OCI-LY7 (cell line): ENCODE data around the gene KCNE2.

Source experiments
- EZH2phosphoT487 ChIP-seq: fragments of 200-600 bp; sonication (generic); IDR thresholded peaks from 2 replicates; pipeline ENCODE4 v1.6.1; 2018; ENCODE audit warnings: low read depth, borderline replicate concordance, mild to moderate bottlenecking, mixed run types, antibody characterized with exemption, low read length, moderate library complexity, mixed read lengths
- TF ChIP-seq, protein P1 (sequence below): fragments of 200-600 bp; sonication (generic); conservative IDR thresholded peaks from 2 replicates; pipeline ENCODE4 v1.5.1; 2014; ENCODE audit warnings: mild to moderate bottlenecking, antibody characterized with exemption, low read length, moderate library complexity, mixed read lengths

DNA sequence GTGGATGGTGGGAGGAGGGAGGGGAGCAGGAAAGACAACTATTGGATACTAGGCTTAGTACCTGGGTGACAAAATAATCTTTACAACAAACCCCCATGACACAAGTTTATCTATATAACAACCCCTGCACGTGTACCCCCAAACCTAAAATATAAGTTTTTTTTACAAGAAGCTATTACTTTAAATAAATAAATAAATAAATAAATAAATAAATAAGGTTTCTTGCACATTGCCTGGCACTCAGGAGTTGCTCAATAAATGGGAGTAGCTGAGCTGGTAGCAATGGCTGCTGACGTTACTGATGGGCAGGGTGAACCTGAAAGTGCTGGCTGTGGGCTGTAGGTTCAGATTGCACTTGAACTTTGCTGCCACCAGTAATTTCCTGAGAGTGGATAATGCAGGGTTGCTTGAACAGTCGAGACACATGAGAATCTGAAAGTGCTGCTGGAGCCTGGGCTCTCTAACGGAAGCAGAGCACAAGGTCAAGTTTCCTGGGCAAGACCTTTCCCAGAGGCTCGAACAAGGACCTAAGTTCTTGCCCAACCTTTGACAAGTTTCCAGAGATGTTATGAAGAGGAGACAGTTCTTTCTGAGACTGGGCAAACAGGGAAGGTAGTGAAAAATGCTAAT lies 14.8 kb upstream of the KCNE2 start:
- TF ChIP-seq EZH2phosphoT487 = no peak
- TF ChIP-seq, protein P1, sequence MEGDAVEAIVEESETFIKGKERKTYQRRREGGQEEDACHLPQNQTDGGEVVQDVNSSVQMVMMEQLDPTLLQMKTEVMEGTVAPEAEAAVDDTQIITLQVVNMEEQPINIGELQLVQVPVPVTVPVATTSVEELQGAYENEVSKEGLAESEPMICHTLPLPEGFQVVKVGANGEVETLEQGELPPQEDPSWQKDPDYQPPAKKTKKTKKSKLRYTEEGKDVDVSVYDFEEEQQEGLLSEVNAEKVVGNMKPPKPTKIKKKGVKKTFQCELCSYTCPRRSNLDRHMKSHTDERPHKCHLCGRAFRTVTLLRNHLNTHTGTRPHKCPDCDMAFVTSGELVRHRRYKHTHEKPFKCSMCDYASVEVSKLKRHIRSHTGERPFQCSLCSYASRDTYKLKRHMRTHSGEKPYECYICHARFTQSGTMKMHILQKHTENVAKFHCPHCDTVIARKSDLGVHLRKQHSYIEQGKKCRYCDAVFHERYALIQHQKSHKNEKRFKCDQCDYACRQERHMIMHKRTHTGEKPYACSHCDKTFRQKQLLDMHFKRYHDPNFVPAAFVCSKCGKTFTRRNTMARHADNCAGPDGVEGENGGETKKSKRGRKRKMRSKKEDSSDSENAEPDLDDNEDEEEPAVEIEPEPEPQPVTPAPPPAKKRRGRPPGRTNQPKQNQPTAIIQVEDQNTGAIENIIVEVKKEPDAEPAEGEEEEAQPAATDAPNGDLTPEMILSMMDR = no peak
